HG03378 (cell line): ENCODE measurements around the gene ARHGEF16.

ENCODE experiments used
- ATAC-seq: cut with Tn5 transposase; IDR thresholded peaks from one replicate; pipeline ENCODE4 v1.9.1; 2021; ENCODE audit warnings: mild to moderate bottlenecking, moderate library complexity; ENCODE audit not compliant: unreplicated experiment

Gene ARHGEF16

DNA sequence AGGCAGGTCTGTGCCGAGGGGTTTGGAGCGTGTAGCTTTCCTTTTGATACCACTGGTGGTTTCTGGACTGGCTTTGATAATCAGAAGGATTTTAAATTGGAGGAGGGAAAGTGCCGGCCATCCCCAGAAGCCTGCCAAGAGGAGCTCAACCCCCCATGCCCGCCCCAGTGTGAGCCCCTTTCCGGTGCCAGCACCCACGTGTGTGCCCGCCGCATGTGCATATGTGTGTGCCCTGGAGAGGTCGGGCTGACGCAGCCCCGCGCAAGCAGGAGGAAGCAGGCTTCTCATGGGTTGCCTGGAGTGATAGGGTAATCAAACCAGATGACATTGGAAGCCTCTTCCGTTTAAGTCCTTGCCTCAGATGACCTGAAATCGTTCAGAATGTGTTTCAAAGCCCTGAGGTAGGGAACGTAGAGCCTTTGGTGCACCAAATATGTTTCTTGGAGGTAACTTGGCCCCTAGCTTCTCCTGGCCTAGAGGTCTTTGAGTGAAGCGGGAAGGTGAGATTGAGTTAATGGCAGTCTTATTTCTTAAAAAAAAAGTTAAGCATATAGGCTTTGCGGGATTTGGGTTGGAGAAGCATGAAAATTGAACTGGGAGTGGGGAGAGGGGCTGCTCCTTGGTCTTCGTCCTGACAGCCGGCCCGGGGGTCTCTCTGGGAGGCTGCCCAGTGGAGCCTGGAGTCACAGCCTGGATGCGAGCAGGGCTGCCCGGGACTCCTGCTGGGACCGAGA, 34.1 kb upstream of the ARHGEF16 start:
- ATAC-seq = no peak

DNA sequence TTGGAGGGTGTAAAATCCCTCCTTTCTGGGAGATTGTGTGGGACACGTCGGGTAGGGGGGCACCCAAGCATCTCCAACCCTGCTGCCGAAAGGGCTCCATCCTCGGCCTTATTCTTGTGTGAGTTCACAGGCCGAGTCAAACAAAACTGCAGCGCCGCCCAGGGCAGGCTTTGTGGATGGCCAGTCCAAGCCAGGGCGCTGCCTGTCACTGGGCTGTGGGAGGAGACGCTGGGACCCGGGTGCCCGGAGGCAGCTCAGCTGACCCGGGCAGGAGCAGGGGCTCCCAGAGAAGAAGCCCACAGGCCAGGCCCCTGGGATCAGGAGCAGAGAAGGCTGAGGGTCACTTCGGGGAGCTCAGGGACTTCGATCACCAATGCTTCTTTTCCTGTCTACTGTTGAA, 31.8 kb upstream of the ARHGEF16 start:
- no peak for ATAC-seq

DNA sequence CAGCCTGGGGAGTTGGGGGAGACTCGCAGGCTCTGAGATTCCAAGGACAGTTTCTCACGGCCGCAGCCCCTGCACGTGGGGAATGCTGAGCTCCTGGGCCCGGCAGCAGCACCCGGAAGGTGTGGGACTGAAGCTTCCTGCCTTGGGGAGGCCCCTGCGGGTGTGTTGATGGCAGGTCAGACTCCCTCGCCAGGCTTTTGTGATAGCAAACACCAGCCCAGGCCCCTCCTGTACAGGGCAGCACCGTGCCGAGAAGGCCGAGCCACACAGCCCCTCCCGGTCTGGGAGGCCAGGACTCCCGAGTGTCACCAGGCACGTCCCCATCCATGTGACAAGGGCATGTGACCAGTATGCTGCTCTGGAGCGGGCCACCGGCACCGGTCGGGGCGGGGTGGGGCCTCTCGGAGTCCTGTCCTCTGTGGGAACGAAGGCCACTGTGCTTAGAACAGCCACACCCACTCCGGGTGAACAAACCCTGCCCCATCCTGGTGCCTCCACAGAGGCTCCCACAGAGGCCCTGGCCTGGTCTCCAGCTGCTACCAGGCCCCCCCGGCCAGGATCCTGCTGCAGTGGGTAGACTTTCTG, 31.1 kb upstream of the ARHGEF16 start:
- no peak for ATAC-seq

DNA sequence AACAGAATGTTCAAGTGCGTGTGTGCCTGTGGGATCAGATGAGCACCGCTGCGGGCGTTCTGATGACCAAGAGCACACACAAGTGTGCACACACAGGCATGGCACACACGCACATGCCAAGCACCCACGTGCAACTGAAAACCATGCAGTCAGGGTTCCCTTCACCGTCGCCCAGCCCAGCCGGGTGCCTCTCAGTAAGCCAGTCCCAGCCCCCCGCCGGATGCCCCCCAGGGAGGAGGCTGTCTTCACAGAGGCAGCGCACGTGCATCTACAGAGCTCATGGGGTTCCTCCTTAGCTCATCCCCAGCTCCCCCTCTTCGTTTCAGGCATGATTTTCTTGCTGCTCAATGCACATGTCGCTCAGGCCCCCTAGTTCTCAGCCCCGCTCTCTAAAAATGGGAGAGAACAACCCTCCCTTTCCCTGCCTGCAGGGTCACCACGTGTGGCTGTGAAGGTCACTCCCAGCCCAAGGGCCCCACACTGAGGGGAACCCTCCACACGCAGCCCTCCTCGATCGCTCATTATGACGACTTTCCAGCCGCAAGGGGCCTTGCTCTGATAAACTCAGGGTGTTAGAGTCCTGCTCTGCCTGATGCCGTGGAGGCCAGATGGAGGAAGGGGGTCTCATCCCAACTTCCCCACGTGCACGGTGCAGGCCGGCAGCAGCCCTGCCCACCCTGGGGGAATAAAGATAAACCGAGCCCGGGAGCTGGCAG, 30.4 kb upstream of the ARHGEF16 start:
- ATAC-seq = no peak

- no peak for ATAC-seq
Observed at GRCh38 chr1:3425486-3426215, 28.8 kb upstream of the ARHGEF16 start.

- no peak for ATAC-seq
Observed at GRCh38 chr1:3426956-3427535, 27.4 kb upstream of the ARHGEF16 start.

DNA sequence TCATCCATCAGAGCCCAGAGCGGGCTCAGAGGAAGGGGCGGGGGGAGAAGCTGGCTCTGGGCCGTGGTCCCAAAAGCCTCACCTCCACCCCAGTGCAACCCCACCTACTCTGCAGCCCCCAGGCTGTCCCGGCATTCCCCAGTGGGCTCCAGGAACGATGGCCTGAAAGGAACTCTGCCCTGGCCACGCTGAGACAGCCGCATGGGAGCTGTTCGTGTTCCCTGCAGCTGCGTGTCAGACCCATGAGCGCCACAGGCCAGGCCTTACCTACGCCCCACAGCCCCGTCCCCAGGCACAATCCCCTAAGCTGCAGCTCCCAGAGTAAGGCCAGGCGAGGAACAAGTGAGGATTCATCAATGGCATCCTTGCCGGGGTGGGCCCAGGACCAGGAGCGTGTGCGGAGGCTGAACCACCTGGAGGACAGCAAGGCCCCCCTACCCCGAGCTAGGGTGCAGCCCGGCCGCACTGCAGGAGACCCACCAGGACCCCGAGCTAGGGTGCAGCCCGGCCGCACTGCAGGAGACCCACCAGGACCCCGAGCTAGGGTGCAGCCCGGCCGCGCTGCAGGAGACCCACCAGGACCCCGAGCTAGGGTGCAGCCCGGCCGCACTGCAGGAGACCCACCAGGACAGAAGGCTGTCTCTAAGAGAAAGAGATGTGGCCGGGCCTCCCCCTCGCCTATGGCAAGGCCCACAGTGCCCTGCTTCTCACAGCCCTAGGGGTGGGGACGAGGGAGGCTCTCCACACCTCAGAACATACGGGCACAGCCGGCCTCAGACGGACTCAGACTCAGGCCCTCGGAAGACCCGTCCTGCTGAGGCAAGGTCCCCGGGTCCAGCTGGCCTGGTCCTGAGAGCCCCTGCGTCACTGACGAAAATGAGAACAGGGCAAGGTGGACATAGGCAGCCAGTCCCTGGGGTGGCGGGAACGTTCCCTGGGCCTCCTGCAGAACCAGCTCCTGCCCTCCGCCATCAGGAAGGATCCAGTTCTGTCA, 26.5 kb upstream of the ARHGEF16 start:
- ATAC-seq = no peak

GRCh38 chr1:3428899-3429298, 25.6 kb upstream of the ARHGEF16 start:
- ATAC-seq = no peak

- ATAC-seq = no peak
Observed at GRCh38 chr1:3429320-3429719, 25.1 kb upstream of the ARHGEF16 start.

DNA sequence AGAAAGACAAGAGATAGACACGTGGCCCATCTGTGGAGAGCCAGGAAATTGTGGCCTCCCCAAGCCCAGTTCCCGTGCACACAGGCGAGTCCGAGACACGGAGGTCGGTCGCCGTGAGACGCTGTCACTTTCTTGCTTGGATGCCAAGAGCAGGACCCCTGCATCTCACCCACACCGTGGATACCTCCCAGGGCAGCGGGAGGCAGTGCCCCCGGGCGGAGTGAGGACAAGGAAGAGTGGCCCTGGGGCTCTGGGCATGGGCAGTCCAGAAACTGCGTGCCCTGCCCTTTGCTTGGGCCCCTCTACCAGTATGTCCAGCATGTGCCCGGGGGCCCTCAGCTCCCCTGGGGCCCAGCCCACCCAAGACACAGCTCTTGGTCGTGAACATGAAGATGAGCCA, 24.7 kb upstream of the ARHGEF16 start:
- ATAC-seq = no peak

GRCh38 chr1:3430406-3430805, 24.1 kb upstream of the ARHGEF16 start:
- ATAC-seq = no peak

DNA sequence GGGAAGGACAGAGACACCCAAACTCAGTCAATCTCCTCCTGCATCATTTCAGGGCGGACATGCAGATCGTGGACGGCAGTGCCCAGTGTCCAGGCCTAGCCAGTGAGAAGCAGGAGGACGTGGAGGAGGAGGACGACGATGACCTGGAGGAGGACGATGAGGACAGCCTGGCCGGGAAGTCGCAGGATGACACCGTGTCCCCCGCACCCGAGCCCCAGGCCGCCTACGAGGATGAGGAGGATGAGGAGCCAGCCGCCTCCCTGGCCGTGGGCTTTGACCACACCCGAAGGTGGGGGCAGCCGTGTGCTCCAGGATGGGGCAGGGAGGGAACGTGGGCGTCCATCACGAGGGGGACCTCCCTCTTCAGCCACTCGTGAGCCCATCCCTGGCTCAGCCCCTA, 23.6 kb upstream of the ARHGEF16 start:
- ATAC-seq = no peak

GRCh38 chr1:3431266-3431665, 23.2 kb upstream of the ARHGEF16 start:
- no peak for ATAC-seq

DNA sequence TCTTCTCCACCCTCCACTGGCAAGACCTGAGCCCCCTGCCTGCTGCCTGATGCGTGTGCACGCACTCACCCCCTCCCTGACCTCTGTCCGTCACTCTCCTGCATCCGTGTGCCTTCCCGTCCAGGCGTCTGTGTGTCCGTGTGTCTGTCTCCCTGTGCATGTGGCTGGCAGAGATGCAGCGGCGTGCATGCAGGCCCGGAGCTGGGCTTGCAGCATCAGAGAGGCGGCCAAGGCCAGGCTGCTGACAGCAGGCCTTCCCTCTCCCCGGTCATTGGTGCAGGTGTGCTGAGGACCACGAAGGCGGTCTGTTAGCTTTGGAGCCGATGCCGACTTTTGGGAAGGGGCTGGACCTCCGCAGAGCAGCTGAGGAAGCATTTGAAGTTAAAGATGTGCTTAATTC, 22.8 kb upstream of the ARHGEF16 start:
- ATAC-seq = no peak

DNA sequence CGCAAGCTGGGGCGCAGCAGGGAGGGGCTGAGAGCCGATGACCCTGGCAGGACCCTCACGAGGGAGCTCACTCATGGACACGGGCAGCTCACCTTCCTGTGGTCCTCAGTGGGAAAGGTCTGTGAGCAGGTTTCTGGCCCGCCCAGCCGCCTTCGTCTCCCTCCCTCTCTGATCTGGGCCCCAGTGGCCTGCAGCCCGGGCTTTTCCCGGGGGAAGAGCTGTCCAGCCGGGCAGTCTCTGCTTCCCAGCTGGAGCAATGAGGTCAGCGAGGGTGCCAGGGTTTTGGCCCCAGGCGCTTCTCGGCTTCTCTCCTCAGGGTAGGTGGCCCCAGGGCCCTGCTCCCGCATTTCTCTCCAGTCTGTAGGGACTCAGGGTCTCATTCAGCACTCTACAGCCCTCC, 22.2 kb upstream of the ARHGEF16 start:
- no peak for ATAC-seq

GRCh38 chr1:3433076-3433475, 21.4 kb upstream of the ARHGEF16 start:
- ATAC-seq = no peak

DNA sequence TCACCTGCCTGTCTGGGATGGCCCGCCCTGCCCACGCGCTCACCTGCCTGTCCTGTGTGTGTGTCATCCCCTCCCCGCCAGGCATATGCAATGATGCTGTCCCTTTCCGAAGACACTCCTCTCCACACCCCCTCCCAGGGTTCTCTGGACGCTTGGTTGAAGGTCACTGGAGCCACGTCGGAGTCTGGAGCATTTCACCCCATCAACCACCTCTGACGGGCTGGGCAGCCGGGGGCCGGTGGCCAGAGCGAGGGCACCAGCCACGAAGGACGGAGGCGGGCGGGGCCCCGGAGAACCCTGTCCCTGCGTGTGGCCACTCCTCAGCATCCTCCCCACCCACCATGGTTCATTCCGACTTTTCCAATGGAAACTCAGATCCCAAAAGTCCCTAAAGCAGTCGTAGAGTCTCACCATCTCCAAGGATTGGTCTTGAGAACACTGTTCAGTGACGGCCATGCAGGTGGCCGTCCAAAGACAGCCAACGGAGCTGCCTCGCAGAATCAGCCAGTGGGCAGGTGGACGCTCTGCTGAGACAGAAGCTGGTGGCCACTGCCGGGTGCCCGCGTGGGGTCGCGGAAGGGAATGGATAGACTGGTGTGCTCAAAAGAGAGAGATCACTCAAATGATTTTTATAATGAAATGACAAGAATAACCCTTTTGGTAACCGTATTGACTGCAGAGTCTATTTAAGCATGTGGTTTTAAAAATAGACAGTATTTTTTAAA, 20.7 kb upstream of the ARHGEF16 start:
- no peak for ATAC-seq

DNA sequence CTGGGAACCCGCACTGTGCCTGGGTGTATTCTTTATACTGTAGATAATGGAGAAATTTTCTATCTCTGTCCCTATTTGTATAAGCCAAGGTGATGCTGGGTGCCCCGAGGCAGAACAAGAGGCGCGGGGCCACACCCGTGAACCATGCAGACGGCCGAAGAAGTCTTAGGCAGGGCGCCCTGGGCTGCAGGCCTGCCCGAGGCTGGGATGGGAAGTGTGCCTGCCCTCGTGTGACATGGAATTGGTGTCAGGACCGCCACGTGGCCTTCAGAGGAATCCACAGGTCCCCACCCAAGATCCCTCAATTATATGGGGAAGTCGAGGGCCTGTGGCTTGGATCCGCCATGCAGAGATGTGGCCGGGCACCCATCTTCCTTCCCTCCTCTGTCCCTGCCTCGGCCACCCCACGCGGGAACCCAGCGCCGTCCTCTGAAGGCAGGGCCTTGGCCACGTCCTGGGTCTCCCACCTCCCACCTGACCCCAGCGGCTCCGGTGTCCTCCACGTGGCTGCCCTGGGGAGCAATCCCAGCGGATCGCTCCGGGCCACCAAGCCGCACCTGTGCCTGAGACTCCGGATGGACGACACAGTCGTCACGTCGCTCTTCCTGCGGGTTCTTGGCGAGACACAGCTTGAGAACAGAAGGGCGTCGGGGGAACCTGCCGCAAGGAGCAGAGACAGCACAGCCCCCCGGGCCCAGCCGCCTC, 19.9 kb upstream of the ARHGEF16 start:
- no peak for ATAC-seq

DNA sequence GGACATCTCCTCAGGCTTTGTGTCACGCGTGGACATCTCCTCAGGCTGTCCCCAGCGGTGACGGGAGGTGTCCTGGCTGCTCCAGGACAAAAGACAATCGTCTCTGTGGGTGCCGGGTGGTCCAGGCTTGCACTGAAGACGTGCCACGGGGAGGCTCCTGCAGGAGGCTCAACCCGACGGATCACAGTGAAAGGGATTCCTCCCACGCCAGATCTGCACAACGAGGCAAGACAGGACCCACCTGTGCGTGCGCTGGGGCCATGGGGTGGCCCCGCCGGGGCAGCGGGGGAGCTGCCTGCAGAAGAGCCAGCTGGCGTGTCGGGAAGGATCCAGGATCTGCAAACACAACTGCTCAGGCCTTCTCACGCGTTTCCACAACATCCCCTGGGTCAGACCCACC, 18.8 kb upstream of the ARHGEF16 start:
- ATAC-seq = no peak
